ENCODE measurements around the gene GAS1.

The GAS1 gene

DNA sequence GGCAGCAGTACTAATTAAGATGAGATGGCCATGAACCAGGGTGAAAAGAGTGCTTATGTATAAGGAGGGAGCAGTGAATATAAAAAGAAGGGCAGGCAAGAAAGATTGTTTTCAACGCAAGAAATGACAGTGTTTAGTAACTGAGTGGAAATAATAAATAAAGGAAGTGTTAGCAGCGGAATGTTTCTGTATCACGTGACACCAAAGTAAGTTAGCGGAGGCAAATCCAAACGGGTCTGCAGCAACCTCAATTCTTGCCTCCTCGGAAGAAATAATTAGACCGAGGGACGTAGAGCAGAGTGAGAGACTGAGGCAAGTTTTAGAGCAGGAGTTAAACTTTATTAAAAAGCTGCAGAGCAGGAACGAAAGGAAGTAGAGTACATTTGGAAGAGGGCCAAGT is 15.4 kb upstream of the GAS1 start:
- DNase-seq = no peak

DNA sequence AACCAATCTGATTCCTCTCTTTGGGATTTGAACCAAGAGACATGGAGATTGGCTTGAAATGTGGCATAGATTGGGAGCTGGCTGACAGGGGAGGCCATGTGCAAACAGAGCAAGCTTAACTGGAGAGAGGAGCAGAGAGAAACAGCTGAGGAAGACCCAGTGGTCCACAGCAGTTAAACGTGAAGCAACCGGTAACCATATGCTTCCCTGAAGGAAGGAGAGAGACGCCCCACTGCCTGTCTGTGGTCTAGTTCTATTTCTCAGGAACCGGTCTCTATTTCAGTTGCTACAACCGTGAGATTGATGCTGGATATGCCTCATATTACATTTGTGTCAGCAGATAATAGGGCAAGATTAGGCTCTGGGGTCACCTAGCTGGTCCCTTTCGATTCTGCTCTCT is 13.6 kb upstream of the GAS1 start:
- no peak for DNase-seq

DNA sequence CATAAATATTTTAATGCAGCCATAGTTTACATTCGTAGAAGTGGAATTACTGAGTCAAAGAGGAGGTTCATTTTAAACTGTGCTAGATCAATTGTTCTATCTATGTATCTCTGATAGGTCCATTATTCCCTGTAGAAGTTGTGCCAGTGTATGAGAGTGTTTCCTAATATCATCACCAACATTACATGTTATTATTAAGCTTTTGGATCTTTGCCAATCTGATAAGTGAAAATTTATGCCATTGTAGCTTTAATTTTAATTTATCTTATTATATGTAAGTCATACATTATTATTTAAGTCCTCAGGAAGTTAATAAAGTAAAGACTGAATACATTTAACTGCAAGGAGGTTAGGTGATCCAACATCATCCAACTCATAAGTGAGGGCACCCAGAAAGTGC is 10.9 kb upstream of the GAS1 start:
- DNase-seq = no peak

DNA sequence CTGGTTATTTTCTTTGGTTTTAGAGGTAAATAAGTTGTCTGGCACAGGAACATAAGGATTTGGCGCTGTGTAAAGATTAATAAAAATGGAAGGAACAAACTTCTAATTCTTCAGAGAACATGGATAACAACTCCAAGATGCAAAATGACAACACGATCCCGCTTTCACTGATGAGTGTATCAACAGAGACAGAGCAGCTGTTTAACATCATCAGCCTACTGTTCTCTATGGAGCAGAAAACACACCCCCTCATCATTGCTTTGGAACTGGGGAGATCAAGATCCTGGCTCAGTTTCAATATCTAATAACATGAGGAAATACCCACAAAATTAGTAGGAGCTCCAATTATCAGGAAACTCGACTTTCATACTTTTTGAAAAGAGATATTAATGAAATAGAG is 8.3 kb upstream of the GAS1 start:
- no peak for DNase-seq

DNA sequence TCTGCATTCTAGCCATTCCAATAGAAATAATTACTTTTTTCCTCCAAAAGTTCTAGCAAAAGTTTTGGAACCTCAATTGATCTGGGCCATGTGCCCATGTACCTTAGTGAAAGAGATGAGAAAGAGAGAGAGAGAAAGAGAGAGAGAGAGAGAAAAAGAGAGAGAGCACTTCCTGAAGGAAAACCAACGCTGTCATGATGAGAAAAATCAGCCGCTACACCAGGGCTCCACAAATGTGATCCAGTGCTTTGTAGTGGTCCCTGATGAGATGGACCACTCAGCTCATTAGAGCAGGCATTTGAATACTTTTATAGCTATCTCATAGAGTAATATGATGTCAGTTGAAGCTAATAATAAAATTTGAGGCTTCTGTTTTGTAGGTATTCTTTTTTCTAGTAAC is 7.7 kb upstream of the GAS1 start:
- no peak for DNase-seq

DNA sequence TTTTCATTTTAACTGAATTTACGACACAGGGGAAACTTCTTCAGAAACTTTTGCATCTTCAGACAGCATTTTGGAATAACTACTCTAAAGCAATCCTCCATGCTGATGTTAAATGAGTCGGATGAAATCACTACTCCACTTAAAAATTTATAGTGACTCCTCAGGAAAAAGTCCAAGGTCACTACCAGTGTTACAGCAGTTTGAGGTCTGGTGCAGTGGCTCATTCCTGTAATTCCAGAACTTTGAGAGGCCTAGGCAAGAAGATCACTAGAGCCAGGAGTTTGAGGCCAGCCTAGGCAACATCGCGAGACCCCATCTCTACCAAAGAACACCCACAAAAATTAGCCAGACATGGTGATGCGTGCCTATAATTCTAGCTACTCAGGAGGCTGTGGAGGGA is 5.9 kb upstream of the GAS1 start:
- DNase-seq = no peak

DNA sequence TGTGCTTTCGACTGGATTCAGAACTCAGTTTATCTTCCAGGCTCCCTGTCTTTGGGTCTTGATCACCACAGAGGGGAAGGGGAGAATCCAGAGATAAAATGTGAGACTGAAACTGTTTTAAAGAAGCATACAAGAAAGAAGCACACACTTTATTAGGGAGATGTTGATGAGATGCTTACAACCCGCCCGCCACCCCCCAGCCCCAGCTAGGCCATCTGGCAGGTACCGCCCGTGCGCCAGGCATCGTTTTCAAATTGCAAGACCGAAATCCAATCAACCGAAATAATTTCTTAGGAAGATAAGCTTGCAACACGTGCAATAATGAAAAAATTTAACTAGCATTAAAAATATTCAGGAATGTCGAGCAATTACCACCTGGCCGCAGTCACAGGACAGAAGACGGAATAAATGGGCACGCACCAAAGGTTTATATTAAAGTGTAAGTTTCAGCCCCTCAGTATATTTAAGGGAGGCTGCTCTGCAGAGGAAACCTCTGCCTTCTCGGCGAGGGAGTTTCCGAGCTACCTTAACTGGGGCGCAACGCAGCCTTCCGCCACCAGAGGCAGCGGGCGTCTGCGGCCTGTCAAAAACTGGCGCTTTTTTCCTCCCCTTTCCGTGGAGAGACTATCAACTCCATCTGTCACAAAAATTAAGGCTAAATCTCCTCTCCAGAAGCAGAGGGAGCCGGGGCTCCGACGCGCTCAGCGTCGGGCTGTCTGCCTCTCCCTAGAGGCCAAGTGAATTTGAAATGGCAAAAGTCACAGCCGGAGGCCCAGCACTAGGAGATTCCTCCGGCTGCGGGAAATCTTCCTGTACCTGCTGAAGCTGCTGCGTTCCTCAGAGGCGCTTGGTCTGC is 996 bp upstream of the GAS1 start:
- DNase-seq = peak; percentile 66

DNA sequence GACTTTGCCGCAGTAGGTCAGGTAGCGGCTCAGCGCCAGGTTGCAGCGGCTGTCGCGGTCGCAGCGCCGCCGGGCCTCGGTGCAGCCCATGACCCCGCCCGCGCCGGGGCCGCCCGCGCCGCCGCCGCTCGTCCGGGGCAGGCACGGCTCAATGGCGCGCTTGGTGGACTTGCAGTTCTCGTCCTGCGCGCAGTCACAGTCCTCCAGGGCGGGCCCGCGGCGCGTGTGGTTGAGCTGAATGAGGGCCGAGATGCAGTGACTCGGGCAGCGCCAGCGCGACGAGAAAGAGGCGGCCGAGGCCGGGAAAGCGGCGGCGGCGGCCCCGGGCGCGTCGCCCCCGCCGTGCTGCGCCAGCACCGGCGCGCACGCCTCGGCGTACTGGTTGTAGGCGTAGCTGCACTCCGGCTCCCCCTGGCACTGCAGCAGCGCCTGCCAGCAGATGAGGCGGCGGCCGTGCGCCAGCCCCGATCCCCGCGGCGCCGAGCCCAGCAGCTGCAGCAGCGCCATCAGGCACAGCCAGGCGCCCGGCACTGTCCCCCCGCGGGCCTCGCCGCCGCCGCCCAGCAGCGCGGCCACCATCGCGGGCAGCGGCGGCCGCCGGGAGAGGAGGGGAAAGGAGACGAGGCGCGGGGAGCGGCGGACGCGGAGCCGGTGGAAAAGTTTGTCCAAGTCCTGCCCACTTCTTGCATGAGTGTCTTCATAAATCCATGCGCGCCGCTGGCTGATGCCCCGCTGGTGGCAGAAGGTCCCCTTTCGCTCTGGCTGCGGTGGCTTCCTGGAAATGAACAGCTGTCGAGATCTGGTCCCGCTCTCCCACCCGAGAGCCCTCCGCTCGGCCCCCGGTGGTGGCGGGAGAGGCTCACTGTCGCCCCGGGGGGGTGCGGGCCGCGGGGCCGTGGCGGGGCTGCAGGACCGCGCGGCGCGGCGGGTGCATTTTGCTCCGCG is 833 bp downstream of the GAS1 start:
- DNase-seq = peak; percentile 61

DNA sequence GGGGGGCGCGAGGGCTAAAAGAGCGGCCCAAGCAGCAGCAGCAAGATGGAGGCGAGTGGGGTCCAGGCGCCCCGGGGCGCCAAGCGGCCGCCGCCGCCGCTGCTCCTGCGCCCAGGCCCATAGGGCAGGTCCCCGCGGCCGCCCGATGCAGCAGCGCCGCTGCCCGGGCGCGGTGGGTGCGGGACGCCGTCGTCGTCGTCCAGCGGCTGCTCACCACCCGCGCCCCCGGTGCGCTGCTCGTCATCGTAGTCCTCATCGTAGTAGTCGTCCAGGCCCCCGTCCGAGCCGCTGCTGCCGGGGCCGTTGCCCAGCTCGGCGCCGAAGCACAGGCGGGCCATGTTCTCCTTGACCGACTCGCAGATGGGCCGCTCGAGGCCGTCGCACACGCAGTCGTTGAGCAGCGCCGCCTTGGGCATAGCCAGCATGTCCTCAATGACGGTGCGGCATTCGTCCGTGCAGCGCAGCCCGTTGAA is 1.5 kb downstream of the GAS1 start:
- no peak for DNase-seq

DNA sequence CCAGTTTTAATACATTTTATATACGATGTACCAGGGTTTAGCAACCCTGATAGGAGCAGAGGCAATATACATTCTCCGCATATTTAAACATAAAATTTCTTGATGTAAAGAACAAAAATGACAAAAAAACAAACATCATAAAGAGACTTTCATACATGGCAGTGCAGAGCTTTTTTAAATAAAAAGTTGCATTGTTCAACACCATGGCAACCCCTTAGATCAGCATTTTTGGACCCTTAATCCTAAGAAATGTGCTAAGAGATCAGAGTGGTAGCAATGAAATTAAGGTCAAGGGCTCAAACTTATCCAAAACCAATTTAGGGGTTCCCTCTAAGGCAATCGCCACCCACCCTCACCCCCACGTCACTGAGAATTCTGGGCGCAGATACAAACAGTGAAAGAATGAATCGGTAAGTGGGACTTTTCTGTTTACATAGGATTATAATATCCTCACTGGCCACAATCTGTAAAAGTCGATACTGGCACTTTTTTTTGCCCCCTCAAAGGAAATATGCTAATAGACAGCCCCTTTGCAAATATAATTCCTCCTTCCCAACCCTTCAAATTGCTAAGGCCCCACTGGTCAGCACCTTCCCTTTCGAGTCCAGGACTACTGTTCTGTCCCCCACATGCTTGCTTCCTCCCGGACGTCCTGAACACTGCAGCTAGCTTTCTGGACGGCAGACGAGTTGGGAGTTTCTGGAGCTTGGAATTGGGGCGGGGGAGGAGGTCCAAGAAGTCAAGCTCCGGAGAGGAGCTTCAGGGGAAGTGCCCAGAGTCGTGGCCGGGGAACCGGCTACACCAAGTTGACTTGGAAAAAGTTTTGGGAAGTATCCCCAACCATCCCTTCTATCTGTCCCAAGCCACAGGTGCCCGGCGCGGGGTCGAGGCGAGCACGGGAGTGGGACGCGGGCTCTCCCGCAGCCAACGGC is 2.2 kb downstream of the GAS1 start:
- DNase-seq = peak; percentile 0

DNA sequence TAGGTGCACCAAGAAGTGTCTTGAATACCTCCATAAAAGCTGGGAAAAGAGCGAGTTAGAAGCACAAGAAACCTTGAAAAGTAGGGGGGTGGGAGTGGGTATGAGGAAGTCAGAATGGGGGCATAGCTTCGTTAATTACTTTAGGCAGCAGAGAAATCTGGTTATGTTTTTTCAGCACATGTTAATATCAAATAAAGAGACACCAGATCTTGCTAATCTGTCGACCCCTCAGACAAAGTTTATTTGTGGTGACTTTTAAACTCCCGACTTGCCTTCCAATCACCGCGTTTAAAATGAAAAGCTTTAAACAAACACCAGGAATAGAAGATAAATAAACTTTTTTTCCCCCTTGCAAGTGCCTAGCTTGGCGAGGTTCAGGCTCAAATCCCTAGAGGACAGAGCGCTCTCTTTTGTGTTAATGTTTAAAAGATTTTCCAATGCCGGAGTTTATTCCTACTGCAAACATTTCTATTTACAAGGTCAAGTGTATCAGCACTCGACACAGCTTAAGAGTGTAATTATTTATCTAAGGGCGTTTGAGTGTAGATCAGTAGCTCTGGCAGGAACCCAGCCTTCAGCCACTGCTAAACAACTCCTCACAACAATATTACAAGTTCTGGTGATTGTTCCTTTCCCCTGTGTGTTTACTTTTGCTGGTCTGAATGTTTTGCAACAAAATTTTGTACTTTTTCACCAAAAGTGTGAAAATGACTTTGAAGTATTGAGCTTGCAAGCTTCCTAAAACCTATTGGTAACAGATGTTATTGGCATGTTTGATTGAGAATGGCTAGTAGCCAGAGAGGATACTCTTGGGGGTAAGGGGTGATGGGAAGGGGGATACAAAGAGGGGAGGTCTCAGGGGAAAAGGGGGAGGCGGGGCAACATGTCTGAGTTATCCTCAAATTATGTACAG is 3.8 kb downstream of the GAS1 start:
- no peak for DNase-seq

DNA sequence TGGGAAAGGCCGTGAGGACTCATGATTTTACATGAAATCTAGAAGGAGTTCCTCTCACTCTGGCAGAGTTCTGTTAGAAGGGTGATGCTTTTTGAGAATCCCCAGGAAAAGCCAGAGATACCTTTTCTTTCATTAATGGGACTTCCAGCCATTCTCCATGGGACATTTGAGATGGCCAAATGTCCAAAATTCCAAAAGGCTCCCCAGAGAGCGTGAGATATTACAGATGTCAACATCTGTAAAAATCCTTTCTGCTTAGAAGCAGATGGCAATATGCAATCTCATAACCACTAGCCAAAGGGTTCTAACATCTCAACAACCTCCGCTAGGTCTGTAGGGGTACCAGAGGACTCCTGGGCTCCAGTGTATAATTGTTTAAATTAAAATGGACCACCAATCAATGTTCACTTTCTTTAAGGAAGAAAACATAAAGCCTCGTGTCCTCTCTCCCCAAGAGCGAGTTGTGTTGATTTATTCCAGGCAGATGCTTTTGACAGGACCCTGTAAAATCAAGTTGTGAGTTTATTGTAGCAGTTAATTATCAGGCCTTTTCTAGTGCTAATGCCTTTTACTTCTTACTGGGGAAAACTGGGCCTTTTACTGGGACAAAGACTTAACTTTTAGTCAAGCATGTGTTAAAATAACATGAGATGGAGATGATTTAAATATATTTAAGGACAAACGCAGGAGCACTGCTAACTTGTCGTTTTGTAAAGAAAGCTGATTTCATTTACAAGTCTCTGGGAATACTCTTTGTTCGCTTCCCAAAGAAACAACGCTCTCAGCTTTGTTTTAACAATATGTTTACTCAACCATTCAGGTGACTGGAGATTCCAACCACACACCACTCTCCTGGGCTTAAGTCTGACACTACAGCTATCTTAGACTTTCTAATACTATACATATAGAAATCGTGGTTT is 4.8 kb downstream of the GAS1 start:
- DNase-seq = no peak

DNA sequence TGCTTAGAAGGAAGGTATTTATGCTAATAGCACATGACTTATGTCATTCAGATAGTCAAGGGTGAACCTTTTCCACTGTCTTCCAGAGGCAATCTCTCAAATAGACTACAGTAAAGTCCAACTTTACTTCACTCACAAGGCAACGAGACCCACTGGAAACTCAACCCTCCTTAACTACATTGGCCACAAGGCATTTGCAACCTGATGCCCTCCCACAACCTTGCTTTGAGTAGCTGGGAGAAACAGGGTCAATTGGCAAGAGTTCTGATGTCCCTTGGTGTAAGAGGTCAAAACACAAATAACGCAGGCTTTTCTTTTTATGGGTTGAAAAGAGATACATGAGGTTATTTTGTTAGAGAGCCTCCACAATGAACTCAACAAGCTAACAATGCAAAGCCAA is 6.1 kb downstream of the GAS1 start:
- DNase-seq = no peak

DNA sequence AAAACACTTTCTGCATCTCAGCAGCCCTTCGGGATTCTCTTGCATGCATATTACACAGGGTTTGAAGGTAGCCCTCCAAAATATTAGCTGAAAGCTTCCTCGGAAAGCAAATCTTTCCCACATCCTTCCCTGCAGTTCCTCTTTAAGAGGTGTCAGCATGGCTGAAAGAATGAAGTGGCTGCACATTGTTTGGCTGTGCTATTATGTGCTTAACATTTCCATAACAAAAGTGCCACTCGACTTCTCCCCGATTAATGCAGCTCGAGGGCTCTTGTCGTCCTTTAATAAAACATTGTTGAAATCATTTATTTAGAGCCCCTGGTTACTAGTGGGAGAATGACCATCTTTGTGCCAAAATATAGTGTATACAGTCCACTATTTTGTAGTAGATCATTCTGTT is 6.5 kb downstream of the GAS1 start:
- DNase-seq = no peak

DNA sequence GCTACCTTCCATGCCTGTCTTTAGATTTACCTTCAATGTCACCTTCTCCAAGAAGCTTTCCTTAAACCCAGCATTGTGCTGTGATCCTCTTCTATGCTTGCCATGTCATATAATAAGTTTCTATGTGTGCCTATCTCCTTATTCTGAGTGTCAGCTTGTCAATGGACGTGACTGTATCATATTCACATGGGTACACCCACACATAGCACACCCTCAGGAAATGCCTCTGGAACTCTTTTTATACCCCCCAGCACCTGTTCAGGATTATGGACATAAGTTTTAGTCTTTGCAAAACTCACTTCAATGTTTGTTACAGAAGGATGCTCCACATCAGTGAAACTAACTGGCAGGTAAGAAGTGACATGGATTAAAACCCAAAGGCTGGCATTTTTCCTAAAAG is 7.4 kb downstream of the GAS1 start:
- DNase-seq = no peak

DNA sequence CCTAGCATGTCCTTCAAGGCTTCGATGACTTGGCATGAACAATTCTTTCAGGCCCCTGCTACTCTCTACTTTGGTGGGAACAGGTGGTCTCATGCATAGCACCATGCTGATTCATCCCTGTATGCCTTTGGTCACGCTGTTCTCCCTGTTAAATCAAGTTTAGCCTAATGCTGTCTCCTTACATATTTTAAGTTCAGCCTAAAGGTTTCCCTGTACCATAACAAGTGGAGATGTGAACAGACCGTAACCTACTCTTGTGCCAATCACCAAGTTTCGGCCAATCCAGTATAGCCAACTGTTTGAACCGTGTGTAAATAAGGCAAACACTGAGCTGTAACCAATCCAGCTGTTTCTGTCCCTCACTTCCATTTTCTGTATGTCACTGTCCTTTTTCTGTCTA is 8.0 kb downstream of the GAS1 start:
- no peak for DNase-seq

DNA sequence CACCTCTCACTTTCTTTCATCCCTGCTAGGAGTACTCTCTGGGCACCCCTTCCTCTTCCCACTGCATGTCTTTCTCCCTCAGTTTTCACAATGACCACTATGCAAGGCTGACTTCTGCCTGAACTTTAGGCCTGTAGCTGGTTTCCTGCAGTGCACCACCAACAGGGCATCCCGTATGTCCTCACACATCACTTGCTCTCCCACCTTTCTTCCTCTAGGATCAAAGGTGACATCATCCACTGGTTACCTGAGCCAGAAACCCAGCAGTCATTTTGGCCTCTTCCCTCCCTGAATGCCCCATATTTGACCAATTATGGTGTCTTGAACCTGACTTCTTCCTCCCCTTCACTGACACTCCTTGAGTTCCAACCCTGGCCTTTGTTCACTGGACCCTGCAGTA is 8.5 kb downstream of the GAS1 start:
- DNase-seq = no peak

DNA sequence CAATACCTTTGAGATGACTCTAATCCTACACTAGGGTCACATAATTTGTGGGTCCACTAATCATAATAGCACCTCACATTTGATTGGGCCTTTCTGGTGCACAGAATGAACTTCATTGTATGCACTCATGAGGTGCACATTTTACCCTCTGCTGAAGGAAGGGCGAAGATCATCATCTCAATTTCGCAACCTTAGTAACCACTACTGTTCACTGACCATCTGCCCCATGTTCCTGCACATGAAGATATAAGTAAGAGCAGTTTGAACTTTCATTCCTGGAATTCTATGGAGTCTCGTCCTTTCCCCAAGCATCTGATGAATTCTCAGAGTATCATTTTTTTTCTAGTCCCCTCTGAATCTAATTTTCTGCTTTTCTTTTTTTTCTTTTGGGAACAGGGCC is 21.2 kb downstream of the GAS1 start:
- no peak for DNase-seq

DNA sequence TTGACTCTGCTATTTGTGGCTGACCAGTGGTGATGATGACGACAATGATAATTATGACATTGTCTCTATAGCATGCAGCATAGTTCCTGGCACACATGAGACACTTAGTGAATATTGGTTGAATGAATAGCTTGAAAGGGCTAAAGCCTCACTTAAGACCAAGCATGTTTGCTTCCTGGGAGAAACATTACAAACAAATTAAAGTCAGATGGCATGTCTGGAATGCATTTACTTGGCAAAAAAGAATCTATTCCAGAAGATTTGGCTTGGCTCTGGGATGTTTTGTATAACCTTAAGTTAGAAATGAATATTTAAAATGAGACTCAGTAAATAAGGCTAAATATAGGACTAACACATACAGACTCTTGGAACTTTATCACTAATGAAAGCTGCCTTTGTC is 21.6 kb downstream of the GAS1 start:
- no peak for DNase-seq

DNA sequence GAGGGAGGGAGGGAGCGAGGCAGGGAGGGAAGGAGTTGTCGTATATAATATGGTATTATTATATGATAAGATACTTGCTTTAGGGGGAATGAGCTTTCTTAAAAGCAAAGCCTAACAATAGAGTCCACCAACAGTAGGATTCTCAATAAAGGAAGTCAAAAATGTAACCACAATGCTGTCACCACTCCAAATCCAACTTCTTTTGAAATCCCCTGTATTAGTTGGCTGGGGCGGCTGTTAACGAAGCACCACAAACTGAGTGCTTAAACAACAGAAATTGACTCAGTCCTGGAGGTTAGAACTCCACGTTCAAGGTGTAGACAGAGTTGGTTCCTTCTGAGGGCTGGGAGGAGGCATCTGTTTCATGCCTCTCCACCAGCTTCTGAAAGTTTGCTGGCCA is 23.1 kb downstream of the GAS1 start:
- no peak for DNase-seq

All from activated effector memory CD4-positive, alpha-beta T cell treated with Interleukin-2 at 50 U/mL for 16 hours (primary cell).